ENCODE data around the gene CNTN5. TPM values are rescaled to one million over a fixed set of nuclear protein-coding genes. Genes with fewer than 3 reads are reported as not detected.
"Not testable (repeated sequence)": the region's sequence is repeated elsewhere in the genome, so short reads cannot be mapped to it uniquely, and the experiment has no call there.

CNTN5 gene
- polyA plus RNA-seq, 1 donor (not counting 4 experiments of a cell fraction or from before 2014, with no cell fraction given), result not detected

DNA sequence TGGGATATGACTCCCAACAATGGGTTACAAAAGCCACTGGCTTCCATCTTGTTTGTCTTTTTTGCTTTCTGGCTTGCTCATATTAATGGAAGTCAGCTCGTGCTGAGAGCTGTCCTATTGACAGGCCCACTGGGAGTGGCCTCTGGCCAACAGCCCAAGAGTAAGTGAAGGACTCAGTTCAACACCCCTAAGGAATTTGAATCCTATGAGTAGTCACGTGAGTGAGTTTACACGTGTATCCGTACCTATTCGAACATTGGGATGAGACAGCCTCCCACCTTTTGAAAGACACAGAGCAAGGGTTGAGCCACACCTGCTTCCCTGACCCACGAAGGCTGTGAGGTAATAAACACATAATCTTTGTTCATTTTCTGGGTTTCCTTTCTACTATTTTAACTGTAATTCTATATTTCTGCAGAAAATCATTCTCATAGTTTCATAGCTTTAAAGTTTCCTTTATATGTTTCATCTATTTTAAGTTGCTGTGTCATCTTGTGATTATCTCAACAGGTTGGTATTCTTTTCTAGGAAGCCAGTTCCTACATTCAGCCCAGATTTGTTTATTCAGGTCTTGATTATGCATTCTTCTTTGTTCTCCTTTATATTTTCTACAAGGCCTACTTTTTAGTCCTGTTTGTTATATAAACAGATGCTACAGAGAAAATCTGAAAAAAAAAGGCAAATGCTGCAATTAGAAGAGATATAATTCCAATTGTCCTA lies 802.3 kb downstream of the CNTN5 start:
- no peak overlapping the region for H3K27ac ChIP-seq (ENCODE audit: control insufficient read depth, insufficient read depth, low read length)
- no peaks in the 10 kb centered on the region for H3K79me2 ChIP-seq (ENCODE audit: control insufficient read depth, insufficient read depth, low read length)
- H3K27me3 ChIP-seq (ENCODE audit: control insufficient read depth, extremely low read depth, insufficient read depth, low read length), result no peaks in the 10 kb centered on the region
- DNase-seq (ENCODE audit: low read depth, low spot score), result no peak
- H2AFZ ChIP-seq (ENCODE audit: control insufficient read depth, low read length), result no peak overlapping the region
- no peaks in the 10 kb centered on the region for H4K20me1 ChIP-seq (ENCODE audit: control insufficient read depth, extremely low read depth, insufficient read depth, low read length)
- no peak overlapping the region for H3K4me3 ChIP-seq (ENCODE audit: control insufficient read depth in 2 of 3, extremely low read depth in 1 of 3, insufficient read depth in 2 of 3, low read depth in 1 of 3, low read length in 3 of 3)
- TF ChIP-seq, protein P1, sequence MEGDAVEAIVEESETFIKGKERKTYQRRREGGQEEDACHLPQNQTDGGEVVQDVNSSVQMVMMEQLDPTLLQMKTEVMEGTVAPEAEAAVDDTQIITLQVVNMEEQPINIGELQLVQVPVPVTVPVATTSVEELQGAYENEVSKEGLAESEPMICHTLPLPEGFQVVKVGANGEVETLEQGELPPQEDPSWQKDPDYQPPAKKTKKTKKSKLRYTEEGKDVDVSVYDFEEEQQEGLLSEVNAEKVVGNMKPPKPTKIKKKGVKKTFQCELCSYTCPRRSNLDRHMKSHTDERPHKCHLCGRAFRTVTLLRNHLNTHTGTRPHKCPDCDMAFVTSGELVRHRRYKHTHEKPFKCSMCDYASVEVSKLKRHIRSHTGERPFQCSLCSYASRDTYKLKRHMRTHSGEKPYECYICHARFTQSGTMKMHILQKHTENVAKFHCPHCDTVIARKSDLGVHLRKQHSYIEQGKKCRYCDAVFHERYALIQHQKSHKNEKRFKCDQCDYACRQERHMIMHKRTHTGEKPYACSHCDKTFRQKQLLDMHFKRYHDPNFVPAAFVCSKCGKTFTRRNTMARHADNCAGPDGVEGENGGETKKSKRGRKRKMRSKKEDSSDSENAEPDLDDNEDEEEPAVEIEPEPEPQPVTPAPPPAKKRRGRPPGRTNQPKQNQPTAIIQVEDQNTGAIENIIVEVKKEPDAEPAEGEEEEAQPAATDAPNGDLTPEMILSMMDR (optimal IDR thresholded peaks at IDR 0.05 in 1 of 3, IDR thresholded peaks at IDR 0.05 in 1 of 3, conservative IDR thresholded peaks at IDR 0.05 in 1 of 3; ENCODE audit: extremely low read depth in 1 of 3, insufficient read depth in 2 of 3, low read length in 3 of 3), result no peak
- TF ChIP-seq EZH2 (IDR thresholded peaks at IDR 0.05; ENCODE audit: low read length), result no peak
- no peaks in the 10 kb centered on the region for H3K36me3 ChIP-seq (ENCODE audit: control insufficient read depth in 2 of 2, extremely low read depth in 1 of 2, insufficient read depth in 2 of 2, low read length in 2 of 2)
- no peaks in the 10 kb centered on the region for H3K9me1 ChIP-seq (ENCODE audit: control insufficient read depth, extremely low read depth, insufficient read depth, low read length)
- FAIRE-seq, result no peak
- H3K9me3 ChIP-seq (ENCODE audit: control insufficient read depth, low read depth, low read length), result no peaks in the 10 kb centered on the region
- H3K4me1 ChIP-seq (ENCODE audit: control insufficient read depth, extremely low read depth, insufficient read depth, low read length), result no peaks in the 10 kb centered on the region
- dilution Hi-C loops (cut with MboI; ENCODE audit: extremely low pct_ligation_motif_present, low sequenced_read_pairs), result no loop called here
- no peak overlapping the region for H3K9ac ChIP-seq (ENCODE audit: control insufficient read depth, extremely low read depth, insufficient read depth, low read length)
- no peak overlapping the region for H3K4me2 ChIP-seq (ENCODE audit: control insufficient read depth, extremely low read depth, insufficient read depth, low read depth, low read length)

DNA sequence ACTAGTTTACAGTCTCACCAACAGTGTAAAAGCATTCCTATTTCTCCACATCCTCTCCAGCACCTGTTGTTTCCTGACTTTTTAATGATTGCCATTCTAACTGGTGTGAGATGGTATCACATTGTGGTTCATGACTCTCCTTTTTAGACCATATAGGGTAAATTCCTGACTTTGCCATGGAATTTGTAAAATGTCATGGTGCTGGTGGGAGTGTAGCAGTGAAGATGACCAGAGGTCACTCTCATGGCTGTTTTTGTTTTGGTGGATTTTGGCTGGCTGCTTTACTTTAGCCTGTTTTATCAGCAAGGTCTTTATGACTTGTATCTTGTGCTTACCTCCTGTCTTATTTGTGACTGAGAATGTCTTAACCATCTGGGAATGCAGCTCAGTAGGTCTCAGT lies 816.0 kb downstream of the CNTN5 start:
- H3K4me1 ChIP-seq (ENCODE audit: control insufficient read depth, extremely low read depth, insufficient read depth, low read length); H3K9me1 ChIP-seq (ENCODE audit: control insufficient read depth, extremely low read depth, insufficient read depth, low read length); H3K79me2 ChIP-seq (ENCODE audit: control insufficient read depth, insufficient read depth, low read length); dilution Hi-C loops (cut with MboI; ENCODE audit: extremely low pct_ligation_motif_present, low sequenced_read_pairs); H3K4me2 ChIP-seq (ENCODE audit: control insufficient read depth, extremely low read depth, insufficient read depth, low read depth, low read length); H3K9me3 ChIP-seq (ENCODE audit: control insufficient read depth, low read depth, low read length); H3K27ac ChIP-seq (ENCODE audit: control insufficient read depth, insufficient read depth, low read length); H3K27me3 ChIP-seq (ENCODE audit: control insufficient read depth, extremely low read depth, insufficient read depth, low read length); DNase-seq (ENCODE audit: low read depth, low spot score); H2AFZ ChIP-seq (ENCODE audit: control insufficient read depth, low read length); H3K9ac ChIP-seq (ENCODE audit: control insufficient read depth, extremely low read depth, insufficient read depth, low read length); H3K4me3 ChIP-seq (ENCODE audit: control insufficient read depth in 2 of 3, extremely low read depth in 1 of 3, insufficient read depth in 2 of 3, low read depth in 1 of 3, low read length in 3 of 3); FAIRE-seq; H4K20me1 ChIP-seq (ENCODE audit: control insufficient read depth, extremely low read depth, insufficient read depth, low read length); H3K36me3 ChIP-seq (ENCODE audit: control insufficient read depth in 2 of 2, extremely low read depth in 1 of 2, insufficient read depth in 2 of 2, low read length in 2 of 2): not testable (repeated sequence)

DNA sequence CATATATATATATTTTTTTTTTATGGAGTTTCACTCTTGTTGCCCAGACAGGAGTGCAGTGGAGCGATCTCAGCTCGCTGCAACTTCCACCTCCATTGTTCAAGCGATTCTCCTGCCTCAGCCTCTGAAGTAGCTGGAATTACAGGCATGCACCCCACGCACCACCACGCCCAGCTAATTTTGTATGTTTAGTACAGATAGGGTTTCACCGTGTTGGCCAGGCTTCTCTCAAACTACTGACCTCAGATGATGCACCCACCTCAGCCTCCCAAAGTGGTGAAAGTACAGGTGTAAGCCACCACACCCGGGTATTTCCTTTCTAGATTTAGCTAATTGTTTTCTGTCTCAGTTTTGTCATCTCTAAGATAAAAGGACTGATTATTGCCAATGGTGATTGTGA lies 821.1 kb downstream of the CNTN5 start:
- Histone ChIP-seq H4K20me1 (ENCODE audit: control insufficient read depth, extremely low read depth, insufficient read depth, low read length) (no peaks in the 10 kb centered on the region), H3K27ac (ENCODE audit: control insufficient read depth, insufficient read depth, low read length) (no peak overlapping the region), H3K4me1 (ENCODE audit: control insufficient read depth, extremely low read depth, insufficient read depth, low read length) (no peaks in the 10 kb centered on the region), H3K9me1 (ENCODE audit: control insufficient read depth, extremely low read depth, insufficient read depth, low read length) (no peaks in the 10 kb centered on the region), H3K9me3 (ENCODE audit: control insufficient read depth, low read depth, low read length) (no peaks in the 10 kb centered on the region), H3K9ac (ENCODE audit: control insufficient read depth, extremely low read depth, insufficient read depth, low read length) (no peak overlapping the region), H3K4me2 (ENCODE audit: control insufficient read depth, extremely low read depth, insufficient read depth, low read depth, low read length) (no peak overlapping the region), H3K4me3 (ENCODE audit: control insufficient read depth in 2 of 3, extremely low read depth in 1 of 3, insufficient read depth in 2 of 3, low read depth in 1 of 3, low read length in 3 of 3) (no peak overlapping the region), H3K27me3 (ENCODE audit: control insufficient read depth, extremely low read depth, insufficient read depth, low read length) (no peaks in the 10 kb centered on the region), H3K79me2 (ENCODE audit: control insufficient read depth, insufficient read depth, low read length) (no peaks in the 10 kb centered on the region), H3K36me3 (ENCODE audit: control insufficient read depth in 2 of 2, extremely low read depth in 1 of 2, insufficient read depth in 2 of 2, low read length in 2 of 2) (no peaks in the 10 kb centered on the region), H2AFZ (ENCODE audit: control insufficient read depth, low read length) (no peak overlapping the region)
- dilution Hi-C loops (cut with MboI; ENCODE audit: extremely low pct_ligation_motif_present, low sequenced_read_pairs), result no loop called here
- DNase-seq (ENCODE audit: low read depth, low spot score), result no peak
- no peak for FAIRE-seq
- TF ChIP-seq EZH2 (IDR thresholded peaks at IDR 0.05; ENCODE audit: low read length), result no peak
- TF ChIP-seq, protein P1 (optimal IDR thresholded peaks at IDR 0.05 in 1 of 3, IDR thresholded peaks at IDR 0.05 in 1 of 3, conservative IDR thresholded peaks at IDR 0.05 in 1 of 3; ENCODE audit: extremely low read depth in 1 of 3, insufficient read depth in 2 of 3, low read length in 3 of 3), result no peak
